IMR-90 (cell line): ENCODE data around the gene CD101. TPM values are rescaled to one million over a fixed set of nuclear protein-coding genes. Genes with fewer than 3 reads are reported as not detected.

ENCODE experiments used
- ATAC-seq: fragments of 200-7000 bp; cut with Tn5 transposase; 2 replicates; pipeline ENCODE4 v1.9.1; 2020; ENCODE audit warnings: low read depth, mild to moderate bottlenecking, moderate library complexity
- BruUV-seq: library from RNA; stranded (reverse); fragments of 400-500 nt; replicated peaks from 2 replicates; lab custom pipeline; 2021; lab: Mats Ljungman, UMichigan
- CTCF ChIA-PET: fragments of 300-600 bp; formaldehyde crosslinking; extraction: SDS; loops from one replicate; lab custom pipeline; 2021; ENCODE audit warnings: antibody characterized with exemption; lab: Yijun Ruan, JAX
- POLR2A ChIA-PET: fragments of 300-600 bp; sonication (Branson Sonifier 250); formaldehyde crosslinking; loops from one replicate; lab custom pipeline; 2022; ENCODE audit warnings: antibody characterized with exemption; ENCODE audit not compliant: unreplicated experiment; lab: Charles Lee
- DNase-seq: peaks from one replicate; pipeline ENCODE4 v3.0.0; 2013
- H2AFZ ChIP-seq: replicated peaks from 2 replicates; pipeline ENCODE3; 2013; ENCODE audit warnings: low read length, mild to moderate bottlenecking; ENCODE audit not compliant: poor library complexity
- H2AK5ac ChIP-seq: 2 replicates; pipeline ENCODE4 v1.6.1; 2013; ENCODE audit warnings: low read depth, low read length, inconsistent platforms
- H2AK9ac ChIP-seq: replicated peaks from 2 replicates; pipeline ENCODE3; 2013; ENCODE audit warnings: mild to moderate bottlenecking, low read depth, low read length, moderate library complexity; ENCODE audit not compliant: poor library complexity
- H2BK120ac ChIP-seq: 2 replicates; pipeline ENCODE4 v1.6.1; 2013; ENCODE audit warnings: low read depth, low read length, inconsistent platforms
- H2BK15ac ChIP-seq: 3 replicates; pipeline ENCODE4 v1.6.1; 2013; ENCODE audit warnings: low read depth, low read length, inconsistent platforms
- H2BK20ac ChIP-seq: 2 replicates; pipeline ENCODE4 v1.6.1; 2013; ENCODE audit warnings: low read depth, mild to moderate bottlenecking, inconsistent platforms, low read length, moderate library complexity
- H2BK5ac ChIP-seq: 2 replicates; pipeline ENCODE4 v1.6.1; 2013; ENCODE audit warnings: mild to moderate bottlenecking, low read depth, low read length, inconsistent platforms; ENCODE audit not compliant: poor library complexity, severe bottlenecking
- H3K14ac ChIP-seq: replicated peaks from 2 replicates; pipeline ENCODE4 v1.6.1; 2013; ENCODE audit warnings: low read depth, low read length, inconsistent platforms
- H3K18ac ChIP-seq: 2 replicates; pipeline ENCODE4 v1.6.1; 2013; ENCODE audit warnings: low read depth, low read length, control low read depth
- H3K23ac ChIP-seq: 2 replicates; pipeline ENCODE4 v1.6.1; 2013; ENCODE audit warnings: low read depth, low read length, inconsistent platforms
- H3K27ac ChIP-seq: 2 replicates; pipeline ENCODE4 v1.5.1; 2013; ENCODE audit warnings: mild to moderate bottlenecking, control low read depth, low read length; ENCODE audit not compliant: insufficient read depth
- H3K27me3 ChIP-seq: 2 replicates; pipeline ENCODE4 v1.6.1; 2013; ENCODE audit warnings: low read length; ENCODE audit not compliant: control insufficient read depth, insufficient read depth
- H3K36me3 ChIP-seq: 2 replicates; pipeline ENCODE4 v1.6.1; 2013; ENCODE audit warnings: low read length, mixed read lengths; ENCODE audit not compliant: control insufficient read depth, insufficient read depth
- H3K4ac ChIP-seq: 2 replicates; pipeline ENCODE4 v1.6.1; 2013; ENCODE audit warnings: low read depth, low read length, inconsistent platforms
- H3K4me1 ChIP-seq: 2 replicates; pipeline ENCODE4 v1.6.1; 2013; ENCODE audit warnings: low read length, mixed read lengths; ENCODE audit not compliant: control insufficient read depth, insufficient read depth
- H3K4me2 ChIP-seq: 2 replicates; pipeline ENCODE4 v1.6.1; 2013; ENCODE audit warnings: low read depth, mild to moderate bottlenecking, control low read depth, low read length, moderate library complexity
- H3K4me3 ChIP-seq: 2 replicates; pipeline ENCODE4 v1.5.1; 2013; ENCODE audit warnings: low read depth, mild to moderate bottlenecking, control low read depth, low read length, moderate library complexity; ENCODE audit not compliant: insufficient read depth
- H3K56ac ChIP-seq: 2 replicates; pipeline ENCODE4 v1.6.1; 2013; ENCODE audit warnings: low read length, inconsistent platforms; ENCODE audit not compliant: insufficient read depth; ENCODE audit errors: extremely low read depth
- H3K79me1 ChIP-seq, 2 experiments: 2 replicates each; pipeline ENCODE4 v1.6.1; 2013; ENCODE audit warnings: low read length in 2 of 2, inconsistent platforms in 1 of 2, low read depth in 1 of 2
- H3K9ac ChIP-seq: 2 replicates; pipeline ENCODE4 v1.6.1; 2013; ENCODE audit warnings: low read depth, low read length, control low read depth
- H3K9me1 ChIP-seq: 2 replicates; pipeline ENCODE4 v1.6.1; 2013; ENCODE audit warnings: low read length, inconsistent platforms; ENCODE audit not compliant: insufficient read depth
- H3K9me3 ChIP-seq: 2 replicates; pipeline ENCODE4 v1.6.1; 2013; ENCODE audit warnings: low read length; ENCODE audit not compliant: control insufficient read depth, insufficient read depth
- H4K20me1 ChIP-seq: 2 replicates; pipeline ENCODE4 v1.6.1; 2013; ENCODE audit warnings: low read length, inconsistent platforms; ENCODE audit not compliant: insufficient read depth
- H4K5ac ChIP-seq: 2 replicates; pipeline ENCODE4 v1.6.1; 2013; ENCODE audit warnings: mild to moderate bottlenecking, low read depth, low read length, control low read depth
- H4K8ac ChIP-seq, 2 experiments: 2 replicates each; pipeline ENCODE4 v1.6.1; 2013; ENCODE audit warnings: low read depth in 2 of 2, low read length in 2 of 2, control low read depth in 1 of 2, inconsistent platforms in 1 of 2
- H4K91ac ChIP-seq: 2 replicates; pipeline ENCODE4 v1.6.1; 2013; ENCODE audit warnings: low read depth, low read length, inconsistent platforms; ENCODE audit not compliant: insufficient read depth
- BHLHE40 ChIP-seq: fragments of 150-350 bp; IDR thresholded peaks from 2 replicates; pipeline ENCODE4 v1.6.1; 2016; ENCODE audit warnings: mild to moderate bottlenecking, low read depth, low read length
- CHD1 ChIP-seq: IDR thresholded peaks from 2 replicates; pipeline ENCODE4 v1.6.1; 2012; ENCODE audit warnings: low read depth, low read length, improper control_type of control experiment
- CTCF ChIP-seq: conservative IDR thresholded peaks from 2 replicates; pipeline ENCODE4 v1.5.1; 2012; ENCODE audit warnings: mild to moderate bottlenecking, low read depth, low read length, improper control_type of control experiment
- ELK1 ChIP-seq: fragments of 150-350 bp; IDR thresholded peaks from 2 replicates; pipeline ENCODE4 v1.6.1; 2016; ENCODE audit warnings: low read depth, mild to moderate bottlenecking, low read length, moderate library complexity, borderline replicate concordance
- FOS ChIP-seq: fragments of 150-350 bp; IDR thresholded peaks from 2 replicates; pipeline ENCODE4 v1.6.1; 2016; ENCODE audit warnings: low read depth, low read length
- MAFK ChIP-seq: IDR thresholded peaks from 2 replicates; pipeline ENCODE4 v1.6.1; 2012; ENCODE audit warnings: low read depth, low read length, improper control_type of control experiment
- MAZ ChIP-seq: IDR thresholded peaks from 2 replicates; pipeline ENCODE4 v1.6.1; 2012; ENCODE audit warnings: low read depth, mild to moderate bottlenecking, low read length, improper control_type of control experiment, moderate library complexity, borderline replicate concordance
- NFE2L2 ChIP-seq: fragments of 150-350 bp; IDR thresholded peaks from 2 replicates; pipeline ENCODE4 v1.6.1; 2016; ENCODE audit warnings: low read depth, mild to moderate bottlenecking, low read length
- POLR2A ChIP-seq: IDR thresholded peaks from 2 replicates; pipeline ENCODE4 v1.6.1; 2012; ENCODE audit warnings: mild to moderate bottlenecking, low read depth, low read length
- RAD21 ChIP-seq: IDR thresholded peaks from 2 replicates; pipeline ENCODE4 v1.6.1; 2012; ENCODE audit warnings: low read length, improper control_type of control experiment
- RCOR1 ChIP-seq: IDR thresholded peaks from 2 replicates; pipeline ENCODE4 v1.6.1; 2012; ENCODE audit warnings: mild to moderate bottlenecking, low read length, improper control_type of control experiment; ENCODE audit not compliant: insufficient replicate concordance
- RFX5 ChIP-seq: IDR thresholded peaks from 2 replicates; pipeline ENCODE4 v1.8.0; 2012; ENCODE audit warnings: low read depth, mild to moderate bottlenecking, low read length, moderate library complexity
- SMC3 ChIP-seq: fragments of 150-350 bp; IDR thresholded peaks from 2 replicates; pipeline ENCODE4 v1.6.1; 2016; ENCODE audit warnings: low read depth, mild to moderate bottlenecking, antibody characterized with exemption, low read length, moderate library complexity
- WGBS, 2 experiments: methylation state at CpG; one replicate each; pipeline versions ENCODE4 v1.1.5 to v1.1.7; 2013; ENCODE audit warnings: missing lambda C conversion rate in 2 of 2; ENCODE audit not compliant: insufficient read length in 1 of 2; ENCODE audit errors: extremely low coverage in 2 of 2; 5-methylcytosine and 5-hydroxymethylcytosine counted together
- dilution Hi-C: fragments of 300-500 bp; cut with HindIII; formaldehyde crosslinking; loops from one replicate; pipeline ENCODE4 v1.14.3; 2018; ENCODE audit warnings: low sequenced_read_pairs; ENCODE audit not compliant: unreplicated experiment
- in situ Hi-C: fragments of 300-500 bp; cut with MboI; formaldehyde crosslinking; loops from 3 replicates; pipeline ENCODE4 v1.14.3; 2019; ENCODE audit warnings: low sequenced_read_pairs, inconsistent platforms, mixed read lengths
- intact Hi-C: fragments of 100-400 bp; cut with micrococcal nuclease; formaldehyde crosslinking; loops from 2 replicates; pipeline ENCODE4 v1.10.0; 2022
- polyA plus RNA-seq, 3 experiments: library from polyadenylated mRNA; depleted of rRNA; stranded (reverse); fragments of >200 nt; gene quantifications; 2 replicates each; pipeline ENCODE4 v1.2.3, GENCODE V29; 2012; ENCODE audit warnings: low replicate concordance in 1 of 3
- total RNA-seq: library from RNA; depleted of rRNA; stranded (reverse); fragments of >200 nt; gene quantifications from 2 replicates; pipeline ENCODE4 v1.2.3, GENCODE V29; 2012
- TF ChIP-seq, protein P1 (sequence below): fragments of 150-350 bp; IDR thresholded peaks from 2 replicates; pipeline ENCODE4 v1.6.1; 2017; ENCODE audit warnings: mild to moderate bottlenecking, antibody characterized with exemption, low read length, low read depth

The CD101 gene
- total and polyA plus RNA-seq, 2 of the 4 experiments (the other 2 are of a cell fraction): not detected

- H3K79me1 ChIP-seq: no peaks in the 10 kb centered on the region
- no peak overlapping the region for H3K14ac ChIP-seq
- WGBS, 2 experiments: 17% methylated on average over 2 of the region's 4 CpGs; no CpG with 5 or more reads in 1 of the 2 experiments
- dilution Hi-C loops: no loop called here
- H3K56ac ChIP-seq: no peak overlapping the region
- CTCF ChIA-PET: no interaction called here
- in situ Hi-C loops: no loop called here
- no peaks in the 10 kb centered on the region; the same call in 1 of the 2 replicates for H3K27me3 ChIP-seq
- H3K9me1 ChIP-seq: no peaks in the 10 kb centered on the region
- no peak overlapping the region for H4K5ac ChIP-seq
- no peak overlapping the region for H2AK5ac ChIP-seq
- H3K4me1 ChIP-seq: no peaks in the 10 kb centered on the region
- no peak overlapping the region for H2BK5ac ChIP-seq
- H4K20me1 ChIP-seq: no peaks in the 10 kb centered on the region
- no peak overlapping the region for H4K91ac ChIP-seq
- H3K18ac ChIP-seq: no peak overlapping the region
- no peak overlapping the region for H3K4me3 ChIP-seq
- H4K8ac ChIP-seq: no peak overlapping the region
- no peak overlapping the region for H2BK120ac ChIP-seq
- no peak for TF ChIP-seq RAD21
- no peak for TF ChIP-seq POLR2A
- TF ChIP-seq RCOR1: no peak
- TF ChIP-seq, protein P1, sequence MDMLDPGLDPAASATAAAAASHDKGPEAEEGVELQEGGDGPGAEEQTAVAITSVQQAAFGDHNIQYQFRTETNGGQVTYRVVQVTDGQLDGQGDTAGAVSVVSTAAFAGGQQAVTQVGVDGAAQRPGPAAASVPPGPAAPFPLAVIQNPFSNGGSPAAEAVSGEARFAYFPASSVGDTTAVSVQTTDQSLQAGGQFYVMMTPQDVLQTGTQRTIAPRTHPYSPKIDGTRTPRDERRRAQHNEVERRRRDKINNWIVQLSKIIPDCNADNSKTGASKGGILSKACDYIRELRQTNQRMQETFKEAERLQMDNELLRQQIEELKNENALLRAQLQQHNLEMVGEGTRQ: no peak
- TF ChIP-seq FOS: no peak
- no peak for TF ChIP-seq MAZ
- no peak for TF ChIP-seq ELK1
- no peak for TF ChIP-seq SMC3
- TF ChIP-seq BHLHE40: no peak
- no peak for TF ChIP-seq RFX5
- TF ChIP-seq MAFK: no peak
- TF ChIP-seq CTCF: no peak
- no peak for TF ChIP-seq CHD1
- TF ChIP-seq NFE2L2: no peak
- ATAC-seq: no peak
- H3K9ac ChIP-seq: no peak overlapping the region
- no peaks in the 10 kb centered on the region for H3K36me3 ChIP-seq
- no peak overlapping the region for H2AK9ac ChIP-seq
- no peak overlapping the region for H3K27ac ChIP-seq
- no peak overlapping the region for H2BK20ac ChIP-seq
- H3K4ac ChIP-seq: no peak overlapping the region
- POLR2A ChIA-PET: no interaction called here
- H3K23ac ChIP-seq: no peak overlapping the region
- no TSS peak for BruUV-seq
- H3K9me3 ChIP-seq: no peaks in the 10 kb centered on the region
- intact Hi-C loops: no loop called here
- no peak overlapping the region for H2AFZ ChIP-seq
- H2BK15ac ChIP-seq: no peak overlapping the region
- DNase-seq: no peak
- H3K4me2 ChIP-seq: no peak overlapping the region
These were observed 15.5 kb downstream of the CD101 start for GRCh38 chr1:117017062-117017461.
